ENCODE results near the gene COX4I2. TPM values are rescaled to one million over a fixed set of nuclear protein-coding genes. Genes with fewer than 3 reads are reported as not detected.
A peak's percentile ranks its signal among the peaks of the same experiment; 100 is the strongest.
"Not testable (repeated sequence)": the region's sequence is repeated elsewhere in the genome, so short reads cannot be mapped to it uniquely, and the experiment has no call there.

The COX4I2 gene
- total RNA-seq, 2 donors from 2014 or later = 4.9 TPM; not detected in 1

DNA sequence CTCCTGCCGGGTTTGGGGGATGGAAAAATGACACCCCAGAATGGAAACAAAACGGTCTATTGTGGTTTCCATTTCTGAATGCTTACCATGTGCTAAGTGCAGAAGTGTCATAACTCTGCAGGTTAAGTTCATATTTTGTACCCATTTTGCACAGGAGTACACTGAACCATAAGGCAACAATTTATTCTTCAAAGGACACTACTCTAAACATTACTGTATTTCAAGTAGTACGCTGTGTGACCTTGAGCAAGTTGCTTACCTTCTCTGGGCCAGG, 42.4 kb upstream of the COX4I2 start:
- Histone ChIP-seq H3K4me3 (no peak overlapping the region), H3K9me3 (no peaks in the 10 kb centered on the region), H3K4me1 (ENCODE audit: control insufficient read depth in 1 of 2, low read depth in 2 of 2) (peaks cover 10 to 17% of the 10 kb centered on the region in 2 donors), H3K27ac (peak overlapping the region; percentile 81 to 82), H3K27me3 (replicated peaks; ENCODE audit: insufficient read depth) (no peaks in the 10 kb centered on the region), H3K36me3 (no peaks in the 10 kb centered on the region)
- no peak for ATAC-seq (ENCODE audit: insufficient number of reproducible peaks, low FRiP score, low read depth)
- DNase-seq (ENCODE audit: low spot score) = no peak
- TF ChIP-seq, protein P1, sequence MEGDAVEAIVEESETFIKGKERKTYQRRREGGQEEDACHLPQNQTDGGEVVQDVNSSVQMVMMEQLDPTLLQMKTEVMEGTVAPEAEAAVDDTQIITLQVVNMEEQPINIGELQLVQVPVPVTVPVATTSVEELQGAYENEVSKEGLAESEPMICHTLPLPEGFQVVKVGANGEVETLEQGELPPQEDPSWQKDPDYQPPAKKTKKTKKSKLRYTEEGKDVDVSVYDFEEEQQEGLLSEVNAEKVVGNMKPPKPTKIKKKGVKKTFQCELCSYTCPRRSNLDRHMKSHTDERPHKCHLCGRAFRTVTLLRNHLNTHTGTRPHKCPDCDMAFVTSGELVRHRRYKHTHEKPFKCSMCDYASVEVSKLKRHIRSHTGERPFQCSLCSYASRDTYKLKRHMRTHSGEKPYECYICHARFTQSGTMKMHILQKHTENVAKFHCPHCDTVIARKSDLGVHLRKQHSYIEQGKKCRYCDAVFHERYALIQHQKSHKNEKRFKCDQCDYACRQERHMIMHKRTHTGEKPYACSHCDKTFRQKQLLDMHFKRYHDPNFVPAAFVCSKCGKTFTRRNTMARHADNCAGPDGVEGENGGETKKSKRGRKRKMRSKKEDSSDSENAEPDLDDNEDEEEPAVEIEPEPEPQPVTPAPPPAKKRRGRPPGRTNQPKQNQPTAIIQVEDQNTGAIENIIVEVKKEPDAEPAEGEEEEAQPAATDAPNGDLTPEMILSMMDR (IDR thresholded peaks at IDR 0.05) = no peak

DNA sequence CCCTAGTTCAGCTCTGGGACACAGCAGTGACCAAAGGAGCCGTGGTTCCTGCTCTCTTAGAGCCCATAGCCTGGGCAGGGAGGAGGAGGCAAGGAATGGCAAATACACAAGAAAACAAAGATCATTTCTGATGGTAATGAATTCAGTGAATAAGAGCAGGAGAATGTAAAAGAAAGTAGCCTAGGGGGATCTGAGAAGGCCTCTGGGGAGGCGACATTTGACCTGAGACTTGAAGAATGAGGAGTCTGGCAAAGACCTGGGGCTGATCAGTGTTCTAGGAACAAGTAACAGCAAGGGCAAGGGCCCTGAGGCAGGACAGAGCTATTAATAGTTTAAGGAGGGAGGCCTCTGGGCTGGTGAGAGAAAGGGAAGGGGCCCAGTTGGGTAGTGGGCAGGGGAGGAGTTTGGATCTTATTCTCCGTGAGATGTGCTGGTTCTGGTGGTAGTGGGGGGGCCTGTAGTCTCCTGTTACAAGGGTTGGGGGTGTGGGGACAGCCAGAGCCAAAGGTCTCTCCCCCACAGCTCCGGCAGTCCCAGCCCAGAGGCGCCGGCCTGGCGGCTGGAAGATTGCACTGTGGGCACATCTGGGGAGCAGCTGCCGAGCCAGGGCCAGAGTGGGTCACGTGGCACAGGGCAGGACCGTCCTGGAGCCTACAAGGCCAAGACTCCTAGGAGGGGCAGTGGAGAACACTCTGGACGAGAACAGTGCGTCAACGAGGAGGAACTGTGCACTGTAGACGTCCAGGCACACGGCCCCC, 41.9 kb upstream of the COX4I2 start:
- peak overlapping the region; percentile 81 to 82 for H3K27ac ChIP-seq

DNA sequence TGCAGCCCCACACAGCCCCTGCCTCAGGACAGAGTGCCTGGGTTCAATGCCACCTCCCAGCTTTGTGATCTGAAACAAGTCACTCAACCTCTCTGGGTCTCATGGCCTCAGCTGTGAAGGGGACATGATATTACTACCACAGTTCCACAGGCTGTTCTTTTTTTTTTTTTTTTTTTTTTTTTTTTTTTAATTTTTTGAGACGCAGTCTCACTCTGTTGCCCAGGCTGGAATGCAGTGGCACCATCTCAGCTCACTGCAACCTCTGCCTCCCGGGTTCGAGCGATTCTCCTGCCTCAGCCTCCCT, 41.3 kb upstream of the COX4I2 start:
- Histone ChIP-seq H3K27ac (peak overlapping the region; percentile 81 to 82), H3K4me1 (ENCODE audit: control insufficient read depth in 1 of 2, low read depth in 2 of 2) (peaks cover 10 to 17% of the 10 kb centered on the region in 2 donors)
- not testable (repeated sequence) for H3K9me3 ChIP-seq; H3K36me3 ChIP-seq; DNase-seq (ENCODE audit: low spot score); ATAC-seq (ENCODE audit: insufficient number of reproducible peaks, low FRiP score, low read depth); H3K4me3 ChIP-seq; H3K27me3 ChIP-seq (replicated peaks; ENCODE audit: insufficient read depth)

More for the DNA sequence above, 41.9 kb upstream of the COX4I2 start:
- TF ChIP-seq, protein P1 (IDR thresholded peaks at IDR 0.05) = no peak
- peaks cover 10 to 17% of the 10 kb centered on the region in 2 donors for H3K4me1 ChIP-seq (ENCODE audit: control insufficient read depth in 1 of 2, low read depth in 2 of 2)
- H3K27me3 ChIP-seq (replicated peaks; ENCODE audit: insufficient read depth) = no peaks in the 10 kb centered on the region
- H3K4me3 ChIP-seq = no peak overlapping the region
- H3K9me3 ChIP-seq = no peaks in the 10 kb centered on the region
- ATAC-seq (ENCODE audit: insufficient number of reproducible peaks, low FRiP score, low read depth) (peak; percentile 75), DNase-seq (ENCODE audit: low spot score) (peak; percentile 53)
- no peaks in the 10 kb centered on the region for H3K36me3 ChIP-seq

DNA sequence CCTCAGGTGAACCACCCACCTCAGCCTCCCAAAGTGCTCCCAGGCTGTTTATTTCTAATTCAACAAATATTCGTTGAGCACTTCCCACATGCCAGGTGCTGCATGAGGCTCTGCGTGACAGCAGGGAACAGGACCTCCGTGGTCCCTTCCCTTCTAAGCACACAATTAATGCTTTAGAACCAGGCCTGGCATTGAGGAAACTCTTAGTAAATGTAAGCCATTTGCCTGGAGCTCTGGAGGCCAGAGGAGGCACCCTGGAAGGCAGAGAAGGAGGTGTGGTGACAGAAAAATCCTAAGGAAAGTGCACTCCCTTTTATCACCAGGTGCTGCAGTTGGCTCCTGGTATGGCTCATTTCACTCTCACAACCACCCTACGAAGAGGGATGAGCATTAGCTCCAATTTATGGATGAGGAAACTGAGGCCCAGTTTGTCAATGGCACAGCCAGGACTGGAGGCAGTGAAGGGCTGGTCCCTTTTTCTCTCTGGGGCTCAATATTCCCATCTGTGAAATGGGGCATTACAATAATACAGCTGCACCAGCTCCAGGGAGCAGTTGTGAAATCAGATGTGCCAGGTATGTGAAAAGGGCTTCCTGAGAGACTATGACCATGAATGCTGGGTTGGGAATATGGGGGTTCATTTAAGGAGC, 40.8 kb upstream of the COX4I2 start:
- Histone ChIP-seq H3K27ac (peak overlapping the region; percentile 81 to 82), H3K4me1 (ENCODE audit: control insufficient read depth in 1 of 2, low read depth in 2 of 2) (peaks cover 10 to 17% of the 10 kb centered on the region in 2 donors), H3K4me3 (no peak overlapping the region), H3K9me3 (no peaks in the 10 kb centered on the region), H3K27me3 (replicated peaks; ENCODE audit: insufficient read depth) (no peaks in the 10 kb centered on the region), H3K36me3 (no peaks in the 10 kb centered on the region)
- ATAC-seq (ENCODE audit: insufficient number of reproducible peaks, low FRiP score, low read depth) (no peak), DNase-seq (ENCODE audit: low spot score) (no peak)
- TF ChIP-seq, protein P1 (IDR thresholded peaks at IDR 0.05) = no peak

DNA sequence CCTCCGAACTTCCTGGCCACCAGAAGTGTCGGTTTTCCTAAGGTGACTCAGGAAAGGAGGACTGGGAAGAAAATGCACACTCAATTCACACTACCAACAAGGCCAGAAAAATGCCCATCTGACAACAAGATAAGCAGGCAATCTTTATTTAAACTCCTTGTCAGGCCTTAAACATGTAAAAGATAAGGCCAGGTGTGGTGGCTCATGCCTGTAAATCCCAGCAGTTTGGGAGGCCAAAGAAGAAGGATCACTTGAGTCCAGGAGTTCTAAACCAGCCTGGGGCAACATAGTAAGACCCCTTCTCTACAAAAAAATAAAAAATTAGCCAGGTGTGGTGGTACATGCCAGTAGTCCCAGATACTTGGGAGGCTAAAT, 40.2 kb upstream of the COX4I2 start:
- no peaks in the 10 kb centered on the region for H3K36me3 ChIP-seq
- TF ChIP-seq, protein P1 (IDR thresholded peaks at IDR 0.05) = no peak
- peak overlapping the region in 1 of 2 donors; percentile 82 for H3K27ac ChIP-seq
- H3K27me3 ChIP-seq (replicated peaks; ENCODE audit: insufficient read depth) = no peaks in the 10 kb centered on the region
- H3K9me3 ChIP-seq = no peaks in the 10 kb centered on the region
- peaks cover 10 to 17% of the 10 kb centered on the region in 2 donors for H3K4me1 ChIP-seq (ENCODE audit: control insufficient read depth in 1 of 2, low read depth in 2 of 2)
- DNase-seq (ENCODE audit: low spot score) (no peak), ATAC-seq (ENCODE audit: insufficient number of reproducible peaks, low FRiP score, low read depth) (no peak)
- no peak overlapping the region for H3K4me3 ChIP-seq
